Stimulated activated CD4-positive, alpha-beta T cell treated with anti-CD3 and anti-CD28 coated beads, TNF-alpha, amount 100 ng/mL, for 1 hour (primary cell): Measurements from ENCODE around the gene CCDC60.

Experiments
- DNase-seq, 3 donors: peaks; one replicate each; pipeline ENCODE4 v3.0.0-alpha.2; 2020; ENCODE audit warnings: low read depth in 3 of 3, low spot score in 1 of 3

CCDC60 gene

DNA sequence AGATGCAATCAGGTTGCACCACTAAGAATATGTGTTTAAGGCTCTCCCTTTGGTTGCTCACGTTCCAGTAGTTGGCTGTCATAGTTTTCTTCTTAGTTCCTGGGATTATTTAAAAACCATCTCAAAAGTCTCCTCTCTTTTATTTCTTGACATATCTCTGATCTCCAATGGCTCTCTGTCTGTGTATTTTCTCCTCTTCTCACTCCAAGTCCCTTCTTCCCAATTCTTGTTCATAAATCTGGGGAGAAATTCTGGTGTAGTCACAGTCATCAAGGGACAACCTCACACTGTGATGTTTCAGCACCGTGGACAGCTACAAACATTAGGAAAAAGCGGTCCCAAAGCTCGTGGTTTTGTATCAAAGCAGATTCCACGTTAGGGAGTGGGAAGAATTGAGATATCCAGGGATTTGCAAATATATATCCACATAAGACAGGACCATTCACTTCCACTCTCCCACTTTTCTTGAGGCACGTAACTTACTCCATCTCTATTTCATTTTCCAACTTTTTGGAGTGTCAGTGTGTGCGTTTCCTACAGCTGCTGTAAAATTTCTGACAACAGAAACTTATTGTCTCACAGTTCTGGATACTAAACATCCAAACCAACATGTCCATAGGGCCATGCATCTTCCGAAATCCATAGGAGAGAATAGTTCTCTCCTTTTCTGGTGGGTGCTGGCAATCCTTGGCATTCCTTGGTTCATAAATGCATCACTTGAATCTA is 178.4 kb downstream of the CCDC60 start:
- DNase-seq = no peak

DNA sequence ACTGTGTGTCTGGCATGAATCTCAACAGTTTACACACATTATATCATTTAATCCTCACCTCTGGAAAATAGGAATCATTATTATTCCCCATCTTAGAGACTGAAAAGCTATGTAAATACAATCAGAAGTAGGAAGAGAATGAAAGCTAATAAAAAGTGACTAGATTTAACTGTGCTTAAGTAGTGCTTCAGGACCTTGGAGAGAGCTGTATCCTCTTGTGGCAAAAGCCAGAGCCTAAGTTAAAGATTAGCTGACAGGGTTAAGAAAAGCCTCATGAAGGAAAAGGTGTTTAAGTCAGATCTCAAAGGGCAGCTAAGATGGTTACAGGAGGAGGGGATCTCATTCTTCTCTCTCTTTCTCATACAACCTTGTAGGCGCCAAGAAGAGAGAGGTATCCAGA is 193.7 kb downstream of the CCDC60 start:
- DNase-seq = no peak

DNA sequence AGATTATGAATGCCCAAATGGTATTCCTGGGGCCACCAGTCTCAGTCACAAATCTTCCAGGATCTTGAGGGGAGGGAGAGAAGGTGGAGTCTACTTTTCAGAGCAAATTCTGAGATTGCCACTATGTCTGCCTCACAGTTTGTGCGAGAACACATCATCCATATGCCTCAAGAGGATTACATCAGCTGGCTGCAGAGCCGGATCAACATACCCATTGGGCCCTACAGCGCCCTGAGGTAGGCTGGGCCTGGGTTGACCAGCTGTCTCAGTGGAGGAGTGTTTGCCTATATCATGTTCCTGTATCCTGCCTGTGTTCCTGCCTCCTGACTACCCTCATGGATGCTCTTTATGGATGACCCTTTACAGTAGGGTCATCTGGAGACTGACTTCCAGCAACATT is 205.9 kb downstream of the CCDC60 start:
- no peak for DNase-seq

DNA sequence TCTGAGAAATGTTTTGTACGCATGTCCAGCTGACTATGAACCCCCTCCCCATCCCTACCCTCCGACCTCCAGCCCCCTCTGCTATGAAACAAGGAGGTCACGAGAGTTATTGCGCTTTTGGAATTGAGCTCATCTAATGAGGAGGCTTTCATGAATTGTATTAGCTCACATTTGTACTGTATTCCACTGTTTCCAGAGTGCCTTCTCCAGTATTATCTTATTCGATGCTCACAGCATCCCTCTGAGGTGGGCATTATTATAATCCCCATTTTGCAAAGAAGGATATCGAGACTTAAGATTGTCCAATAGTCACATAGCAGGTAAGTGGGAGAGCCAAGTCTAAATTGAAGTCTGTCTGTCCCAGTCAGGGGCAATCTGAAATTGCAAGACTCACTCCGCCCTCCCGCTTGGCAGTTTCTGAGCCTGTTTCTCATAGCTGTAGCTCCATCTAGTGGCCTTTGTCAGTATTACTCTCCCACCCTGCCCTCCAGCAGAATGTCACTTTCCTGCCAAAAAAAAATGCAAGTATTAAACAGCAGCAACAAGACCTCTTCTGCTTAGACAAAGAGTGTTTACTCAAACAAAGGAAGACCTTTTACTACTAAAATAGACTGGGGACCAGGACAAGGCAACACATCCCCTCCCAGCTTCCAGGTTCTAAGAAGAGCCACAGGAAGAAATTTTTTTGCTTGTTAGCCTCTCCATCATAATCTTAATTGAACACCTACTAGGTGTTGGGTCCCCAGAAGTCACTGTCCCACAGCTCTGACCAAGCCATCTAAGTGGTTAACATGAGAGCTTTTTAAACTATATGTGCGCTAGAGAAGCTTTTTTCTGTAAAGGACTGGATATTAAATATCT is 210.5 kb downstream of the CCDC60 start:
- DNase-seq = peak in 1 of 3 donors; percentile 17

DNA sequence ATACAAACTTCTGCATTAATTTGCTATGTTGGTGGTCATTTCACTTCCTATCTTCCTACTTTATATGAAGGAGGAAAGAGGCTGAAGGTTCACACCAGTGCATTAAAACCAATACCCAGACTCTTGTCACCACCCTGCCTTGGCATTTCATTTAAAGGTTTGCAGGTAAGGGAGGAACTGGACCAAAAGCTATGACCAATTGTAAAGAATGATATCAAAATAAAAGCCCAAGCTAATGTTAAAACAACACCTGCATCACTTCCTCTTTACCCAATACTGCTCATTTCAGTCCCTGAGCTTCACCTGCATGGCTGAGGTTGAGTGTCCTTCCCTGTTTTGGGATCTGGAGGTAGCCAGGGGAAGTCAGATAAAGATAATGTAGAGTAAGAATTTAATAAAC is 211.8 kb downstream of the CCDC60 start:
- DNase-seq = no peak

DNA sequence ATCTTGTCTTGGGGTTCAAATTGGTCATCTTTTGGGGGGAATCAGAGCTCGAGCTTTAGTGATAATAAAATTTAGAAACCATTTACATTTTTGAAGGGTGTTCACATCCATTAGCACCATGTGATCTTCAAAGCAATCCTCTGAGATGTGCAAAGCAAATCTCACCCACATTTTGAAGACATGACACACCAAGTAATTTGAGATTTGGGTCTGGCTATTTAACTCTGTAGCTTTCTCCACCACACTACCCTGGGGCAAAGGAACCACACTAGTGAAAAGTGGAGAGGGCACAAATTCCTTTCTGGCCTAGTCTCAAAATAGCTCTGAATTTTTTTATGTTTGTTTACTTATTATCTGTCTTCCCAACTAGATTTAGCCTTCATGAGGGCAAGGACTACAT is 212.5 kb downstream of the CCDC60 start:
- no peak for DNase-seq

DNA sequence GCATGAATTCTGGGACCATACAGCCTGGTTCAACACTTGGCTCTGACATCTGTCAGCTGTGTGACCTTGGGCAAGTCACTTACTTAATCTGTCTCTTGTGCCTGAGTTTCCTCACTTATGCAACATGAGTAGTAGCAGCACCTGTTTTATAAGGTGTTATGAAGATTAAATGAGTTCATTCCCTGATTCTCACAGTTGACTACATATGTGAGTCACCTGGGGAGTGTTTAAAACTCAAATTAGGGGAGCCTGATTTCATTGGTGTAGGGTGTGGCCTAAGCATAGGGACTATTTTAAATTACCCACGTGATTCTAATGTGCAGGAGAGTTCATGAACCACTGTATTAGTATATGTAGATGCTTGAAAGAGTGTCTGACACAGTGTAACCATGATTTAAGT is 222.3 kb downstream of the CCDC60 start:
- DNase-seq = no peak

DNA sequence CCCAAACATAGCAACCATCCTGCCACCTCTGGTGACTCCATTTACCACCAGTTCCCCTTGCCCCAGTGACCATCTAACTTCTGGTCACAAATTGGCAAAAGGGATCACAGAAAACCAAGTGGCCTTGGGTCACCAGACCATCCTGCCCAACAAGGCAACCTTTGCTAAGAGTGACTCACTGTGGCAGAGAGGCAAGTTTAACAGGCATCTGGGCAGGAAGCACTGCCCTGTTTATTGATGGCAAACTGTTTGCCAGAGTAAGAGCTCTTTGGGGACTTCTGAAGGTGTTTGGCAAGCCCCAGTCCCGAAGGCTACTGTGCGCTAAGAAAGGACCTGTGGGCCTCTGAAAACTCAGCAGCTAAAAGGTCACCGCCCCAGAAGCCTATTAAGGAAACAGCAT is 230.9 kb downstream of the CCDC60 start:
- DNase-seq = no peak

DNA sequence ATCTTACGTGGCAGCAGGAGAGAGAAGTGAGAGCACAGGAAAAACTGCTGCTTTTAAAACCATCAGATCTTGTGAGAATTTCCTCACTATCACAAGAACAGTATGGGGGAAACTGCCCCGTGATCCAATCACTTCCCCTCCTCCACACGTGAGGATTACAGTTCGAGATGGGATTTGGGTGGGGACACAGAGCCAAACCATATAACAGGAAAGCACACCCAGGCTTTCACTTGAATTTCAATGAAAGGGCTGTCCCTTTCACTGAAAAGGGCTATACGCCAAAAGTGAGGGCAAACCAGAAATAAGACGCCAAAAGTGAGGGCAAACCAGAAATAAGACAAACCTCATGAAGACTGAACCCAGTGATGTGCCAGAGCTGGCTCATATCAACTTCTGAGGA is 236.2 kb downstream of the CCDC60 start:
- no peak for DNase-seq

DNA sequence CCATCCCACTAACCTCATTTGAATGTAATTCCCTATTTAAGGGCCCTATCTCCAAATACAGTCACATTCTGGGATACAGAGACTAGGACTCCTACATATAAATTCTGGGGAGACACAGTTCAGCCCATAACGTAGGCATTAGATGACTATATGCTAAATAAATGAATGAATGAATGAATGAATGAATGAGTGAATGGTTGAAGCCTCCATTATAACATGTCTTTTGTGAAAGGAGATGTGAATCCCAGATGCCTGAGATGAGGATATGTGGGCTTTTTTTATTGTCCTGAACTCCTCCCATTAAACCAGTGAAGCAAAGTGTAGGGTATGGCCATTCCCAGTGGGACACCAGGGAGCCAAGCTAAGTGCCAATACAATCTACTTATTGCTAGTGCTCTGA is 238.6 kb downstream of the CCDC60 start:
- DNase-seq = no peak

DNA sequence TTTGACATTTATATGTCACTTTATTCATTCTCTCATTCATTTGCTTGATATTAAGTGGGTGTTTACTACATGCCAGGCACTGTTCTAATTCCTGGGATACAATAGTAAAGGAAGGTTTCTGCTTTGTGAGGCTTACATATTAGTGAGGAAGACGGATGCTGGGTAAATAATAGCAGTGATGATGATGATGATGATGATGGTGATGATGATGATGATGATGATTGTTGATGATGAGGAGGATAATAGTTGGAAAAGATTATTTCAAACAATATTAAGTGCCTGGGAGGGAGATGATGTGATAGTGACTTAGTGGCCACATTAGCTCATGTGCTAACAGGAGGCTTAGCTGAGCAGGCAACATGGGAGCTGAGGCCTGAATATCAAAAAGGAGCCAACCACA is 239.7 kb downstream of the CCDC60 start:
- no peak for DNase-seq

DNA sequence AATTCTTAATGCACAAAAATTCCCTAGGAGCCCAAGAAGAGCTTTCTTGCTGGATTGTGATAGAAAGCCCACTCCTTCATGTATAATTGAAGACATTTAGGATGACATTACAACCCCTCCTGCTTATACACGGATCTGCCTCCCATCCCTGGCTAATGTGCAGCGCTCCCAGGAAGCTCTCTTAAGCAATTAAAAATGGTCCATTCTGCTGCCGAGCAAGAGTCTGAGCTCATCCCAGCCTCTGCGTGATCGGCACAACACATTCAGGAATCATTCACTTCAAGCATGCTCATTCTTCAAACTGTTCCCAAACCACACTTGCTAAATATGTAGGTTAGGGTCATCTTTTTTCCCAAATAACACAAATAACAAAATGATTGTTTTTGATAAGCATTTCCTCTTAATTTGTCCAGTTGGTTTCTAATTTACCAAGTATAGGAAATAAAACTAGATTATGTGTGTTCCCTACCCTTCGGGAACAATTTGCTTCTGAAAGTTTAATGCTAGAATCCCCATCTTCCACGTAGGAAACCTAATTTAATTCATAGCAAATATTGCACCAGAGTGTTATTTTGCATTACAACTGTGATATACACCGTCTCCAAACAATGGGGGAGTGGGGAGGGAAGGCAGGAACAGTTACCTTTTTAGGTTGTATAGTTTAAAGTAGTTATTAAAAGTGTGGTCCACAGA is 241.7 kb downstream of the CCDC60 start:
- no peak for DNase-seq

DNA sequence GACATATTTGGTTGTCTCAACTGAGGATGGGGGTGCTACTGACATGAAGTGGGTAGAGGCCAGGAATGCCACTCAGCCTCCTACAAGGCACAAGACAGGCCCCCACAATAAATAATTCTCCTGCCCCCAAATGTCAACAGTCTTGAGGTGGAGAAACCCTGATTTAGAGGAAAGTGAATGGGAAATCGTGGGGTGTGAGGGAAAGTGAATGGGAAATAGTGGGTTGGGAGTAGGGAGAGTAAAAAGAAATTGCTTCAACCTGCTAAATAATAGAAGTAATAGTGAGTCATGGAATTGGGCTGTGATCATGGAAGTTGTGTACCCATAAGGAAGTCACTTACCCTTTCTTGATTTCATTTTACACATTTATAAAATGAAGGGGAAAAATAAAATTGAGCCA is 242.4 kb downstream of the CCDC60 start:
- no peak for DNase-seq

DNA sequence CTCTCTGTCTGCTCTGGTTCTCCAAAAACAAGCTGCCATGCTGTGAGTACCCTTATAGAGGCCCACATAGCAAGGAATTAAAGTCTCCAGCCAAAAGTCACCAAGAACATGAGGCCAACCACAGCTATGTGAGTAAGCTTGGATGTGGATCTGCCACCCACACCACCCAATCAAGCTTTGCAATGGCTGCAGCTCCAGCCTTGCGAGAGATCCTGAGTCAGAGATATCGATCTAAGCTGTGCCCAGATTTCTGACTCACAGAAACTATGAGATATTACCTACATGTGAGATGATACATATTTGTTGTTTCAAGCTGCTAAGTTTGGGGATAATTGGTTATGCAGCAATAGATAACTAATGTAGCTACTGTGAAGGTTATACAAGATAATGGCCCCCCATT is 243.6 kb downstream of the CCDC60 start:
- DNase-seq = no peak

DNA sequence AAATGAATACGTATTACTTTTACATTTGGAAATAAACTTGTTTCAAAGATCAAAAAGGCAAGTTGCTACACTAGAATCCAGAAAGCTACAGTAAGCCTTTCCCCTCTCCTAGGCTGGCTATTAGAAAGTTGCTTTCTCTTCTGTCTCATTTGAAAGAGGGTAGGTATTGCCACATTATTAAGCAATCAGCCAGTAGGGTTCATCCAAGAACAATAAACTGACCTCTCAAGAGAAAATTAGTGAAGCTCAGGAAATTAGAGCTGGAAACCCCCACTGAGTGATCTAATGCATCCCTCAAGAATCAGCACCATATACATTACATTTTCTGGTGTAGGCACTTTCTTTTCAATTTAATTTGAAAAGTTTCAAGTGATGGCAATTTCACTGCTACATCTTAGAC is 254.6 kb downstream of the CCDC60 start:
- DNase-seq = no peak

DNA sequence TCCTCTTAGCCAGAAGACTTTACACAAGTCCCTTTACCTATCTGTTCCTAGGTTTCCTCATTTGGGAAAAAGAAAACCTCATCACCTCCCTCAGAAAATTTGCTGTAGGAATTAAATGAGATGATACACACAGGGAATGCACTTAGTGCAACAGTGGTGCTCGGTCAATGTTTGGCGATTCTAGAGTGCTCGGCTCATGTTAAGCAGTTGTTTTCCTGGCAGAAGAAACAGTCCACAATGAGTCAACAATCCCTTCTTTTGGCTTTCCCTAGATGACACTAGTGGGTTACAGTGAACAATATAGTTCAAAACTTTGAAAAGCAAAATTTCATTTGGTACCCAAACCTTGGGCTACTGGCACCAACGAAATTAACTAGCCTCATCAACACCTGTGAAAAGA is 255.1 kb downstream of the CCDC60 start:
- DNase-seq = no peak
